ENCODE data around the gene R3HDM4. TPM values are rescaled to one million over a fixed set of nuclear protein-coding genes. Genes with fewer than 3 reads are reported as not detected.

R3HDM4 gene
- total and polyA plus RNA-seq, 9 of the 15 experiments (the other 6 are each of a cell fraction or from before 2014, with no cell fraction given): 3.2 to 154 (median 59.0) TPM

DNA sequence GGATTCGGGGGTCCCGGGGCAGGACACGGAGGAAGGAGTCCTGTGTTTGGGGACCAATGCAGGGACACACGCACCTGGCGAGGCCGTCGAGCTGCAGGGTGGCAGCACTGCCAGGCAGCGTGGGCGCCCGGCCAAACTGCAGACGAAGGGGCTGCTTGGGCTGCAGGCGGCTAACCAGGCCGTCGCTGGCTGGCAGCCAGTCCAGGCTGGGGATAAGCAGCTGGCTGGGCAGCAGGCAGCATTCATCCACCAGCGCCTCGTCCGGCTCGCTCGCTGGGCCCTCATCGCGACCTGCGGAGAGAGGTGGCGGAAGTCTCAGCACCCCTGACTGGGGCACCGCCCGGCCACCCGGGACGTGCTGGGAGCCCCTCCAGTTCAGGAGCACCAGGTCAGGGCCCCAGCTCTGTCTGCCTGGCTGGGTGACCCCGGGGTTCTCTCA, 42.0 kb downstream of the R3HDM4 start (continued):
- TF ChIP-seq POU5F1 (IDR thresholded peaks at IDR 0.05; ENCODE audit: borderline replicate concordance, low read depth, low read length, partially characterized antibody): no peak
- TF ChIP-seq, protein P1, sequence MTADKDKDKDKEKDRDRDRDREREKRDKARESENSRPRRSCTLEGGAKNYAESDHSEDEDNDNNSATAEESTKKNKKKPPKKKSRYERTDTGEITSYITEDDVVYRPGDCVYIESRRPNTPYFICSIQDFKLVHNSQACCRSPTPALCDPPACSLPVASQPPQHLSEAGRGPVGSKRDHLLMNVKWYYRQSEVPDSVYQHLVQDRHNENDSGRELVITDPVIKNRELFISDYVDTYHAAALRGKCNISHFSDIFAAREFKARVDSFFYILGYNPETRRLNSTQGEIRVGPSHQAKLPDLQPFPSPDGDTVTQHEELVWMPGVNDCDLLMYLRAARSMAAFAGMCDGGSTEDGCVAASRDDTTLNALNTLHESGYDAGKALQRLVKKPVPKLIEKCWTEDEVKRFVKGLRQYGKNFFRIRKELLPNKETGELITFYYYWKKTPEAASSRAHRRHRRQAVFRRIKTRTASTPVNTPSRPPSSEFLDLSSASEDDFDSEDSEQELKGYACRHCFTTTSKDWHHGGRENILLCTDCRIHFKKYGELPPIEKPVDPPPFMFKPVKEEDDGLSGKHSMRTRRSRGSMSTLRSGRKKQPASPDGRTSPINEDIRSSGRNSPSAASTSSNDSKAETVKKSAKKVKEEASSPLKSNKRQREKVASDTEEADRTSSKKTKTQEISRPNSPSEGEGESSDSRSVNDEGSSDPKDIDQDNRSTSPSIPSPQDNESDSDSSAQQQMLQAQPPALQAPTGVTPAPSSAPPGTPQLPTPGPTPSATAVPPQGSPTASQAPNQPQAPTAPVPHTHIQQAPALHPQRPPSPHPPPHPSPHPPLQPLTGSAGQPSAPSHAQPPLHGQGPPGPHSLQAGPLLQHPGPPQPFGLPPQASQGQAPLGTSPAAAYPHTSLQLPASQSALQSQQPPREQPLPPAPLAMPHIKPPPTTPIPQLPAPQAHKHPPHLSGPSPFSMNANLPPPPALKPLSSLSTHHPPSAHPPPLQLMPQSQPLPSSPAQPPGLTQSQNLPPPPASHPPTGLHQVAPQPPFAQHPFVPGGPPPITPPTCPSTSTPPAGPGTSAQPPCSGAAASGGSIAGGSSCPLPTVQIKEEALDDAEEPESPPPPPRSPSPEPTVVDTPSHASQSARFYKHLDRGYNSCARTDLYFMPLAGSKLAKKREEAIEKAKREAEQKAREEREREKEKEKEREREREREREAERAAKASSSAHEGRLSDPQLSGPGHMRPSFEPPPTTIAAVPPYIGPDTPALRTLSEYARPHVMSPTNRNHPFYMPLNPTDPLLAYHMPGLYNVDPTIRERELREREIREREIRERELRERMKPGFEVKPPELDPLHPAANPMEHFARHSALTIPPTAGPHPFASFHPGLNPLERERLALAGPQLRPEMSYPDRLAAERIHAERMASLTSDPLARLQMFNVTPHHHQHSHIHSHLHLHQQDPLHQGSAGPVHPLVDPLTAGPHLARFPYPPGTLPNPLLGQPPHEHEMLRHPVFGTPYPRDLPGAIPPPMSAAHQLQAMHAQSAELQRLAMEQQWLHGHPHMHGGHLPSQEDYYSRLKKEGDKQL (CRISPR knock-in tag; IDR thresholded peaks at IDR 0.05; ENCODE audit: borderline replicate concordance): no peak
- TF ChIP-seq STAT5B (CRISPR knock-in tag; IDR thresholded peaks at IDR 0.05): no peak
- TF ChIP-seq ZNF644 (tag; IDR thresholded peaks at IDR 0.05; ENCODE audit: low read depth): no peak
- TF ChIP-seq FOXA1 (IDR thresholded peaks at IDR 0.05; ENCODE audit: borderline replicate concordance): no peak
- TF ChIP-seq ZNF124 (CRISPR knock-in tag; IDR thresholded peaks at IDR 0.05): no peak
- no peak for TF ChIP-seq ZNF717 (CRISPR knock-in tag; IDR thresholded peaks at IDR 0.05)
- TF ChIP-seq NR4A1 (CRISPR knock-in tag; IDR thresholded peaks at IDR 0.05): no peak
- TF ChIP-seq NR4A1 (tag; IDR thresholded peaks at IDR 0.05): no peak
- TF ChIP-seq, protein P2, sequence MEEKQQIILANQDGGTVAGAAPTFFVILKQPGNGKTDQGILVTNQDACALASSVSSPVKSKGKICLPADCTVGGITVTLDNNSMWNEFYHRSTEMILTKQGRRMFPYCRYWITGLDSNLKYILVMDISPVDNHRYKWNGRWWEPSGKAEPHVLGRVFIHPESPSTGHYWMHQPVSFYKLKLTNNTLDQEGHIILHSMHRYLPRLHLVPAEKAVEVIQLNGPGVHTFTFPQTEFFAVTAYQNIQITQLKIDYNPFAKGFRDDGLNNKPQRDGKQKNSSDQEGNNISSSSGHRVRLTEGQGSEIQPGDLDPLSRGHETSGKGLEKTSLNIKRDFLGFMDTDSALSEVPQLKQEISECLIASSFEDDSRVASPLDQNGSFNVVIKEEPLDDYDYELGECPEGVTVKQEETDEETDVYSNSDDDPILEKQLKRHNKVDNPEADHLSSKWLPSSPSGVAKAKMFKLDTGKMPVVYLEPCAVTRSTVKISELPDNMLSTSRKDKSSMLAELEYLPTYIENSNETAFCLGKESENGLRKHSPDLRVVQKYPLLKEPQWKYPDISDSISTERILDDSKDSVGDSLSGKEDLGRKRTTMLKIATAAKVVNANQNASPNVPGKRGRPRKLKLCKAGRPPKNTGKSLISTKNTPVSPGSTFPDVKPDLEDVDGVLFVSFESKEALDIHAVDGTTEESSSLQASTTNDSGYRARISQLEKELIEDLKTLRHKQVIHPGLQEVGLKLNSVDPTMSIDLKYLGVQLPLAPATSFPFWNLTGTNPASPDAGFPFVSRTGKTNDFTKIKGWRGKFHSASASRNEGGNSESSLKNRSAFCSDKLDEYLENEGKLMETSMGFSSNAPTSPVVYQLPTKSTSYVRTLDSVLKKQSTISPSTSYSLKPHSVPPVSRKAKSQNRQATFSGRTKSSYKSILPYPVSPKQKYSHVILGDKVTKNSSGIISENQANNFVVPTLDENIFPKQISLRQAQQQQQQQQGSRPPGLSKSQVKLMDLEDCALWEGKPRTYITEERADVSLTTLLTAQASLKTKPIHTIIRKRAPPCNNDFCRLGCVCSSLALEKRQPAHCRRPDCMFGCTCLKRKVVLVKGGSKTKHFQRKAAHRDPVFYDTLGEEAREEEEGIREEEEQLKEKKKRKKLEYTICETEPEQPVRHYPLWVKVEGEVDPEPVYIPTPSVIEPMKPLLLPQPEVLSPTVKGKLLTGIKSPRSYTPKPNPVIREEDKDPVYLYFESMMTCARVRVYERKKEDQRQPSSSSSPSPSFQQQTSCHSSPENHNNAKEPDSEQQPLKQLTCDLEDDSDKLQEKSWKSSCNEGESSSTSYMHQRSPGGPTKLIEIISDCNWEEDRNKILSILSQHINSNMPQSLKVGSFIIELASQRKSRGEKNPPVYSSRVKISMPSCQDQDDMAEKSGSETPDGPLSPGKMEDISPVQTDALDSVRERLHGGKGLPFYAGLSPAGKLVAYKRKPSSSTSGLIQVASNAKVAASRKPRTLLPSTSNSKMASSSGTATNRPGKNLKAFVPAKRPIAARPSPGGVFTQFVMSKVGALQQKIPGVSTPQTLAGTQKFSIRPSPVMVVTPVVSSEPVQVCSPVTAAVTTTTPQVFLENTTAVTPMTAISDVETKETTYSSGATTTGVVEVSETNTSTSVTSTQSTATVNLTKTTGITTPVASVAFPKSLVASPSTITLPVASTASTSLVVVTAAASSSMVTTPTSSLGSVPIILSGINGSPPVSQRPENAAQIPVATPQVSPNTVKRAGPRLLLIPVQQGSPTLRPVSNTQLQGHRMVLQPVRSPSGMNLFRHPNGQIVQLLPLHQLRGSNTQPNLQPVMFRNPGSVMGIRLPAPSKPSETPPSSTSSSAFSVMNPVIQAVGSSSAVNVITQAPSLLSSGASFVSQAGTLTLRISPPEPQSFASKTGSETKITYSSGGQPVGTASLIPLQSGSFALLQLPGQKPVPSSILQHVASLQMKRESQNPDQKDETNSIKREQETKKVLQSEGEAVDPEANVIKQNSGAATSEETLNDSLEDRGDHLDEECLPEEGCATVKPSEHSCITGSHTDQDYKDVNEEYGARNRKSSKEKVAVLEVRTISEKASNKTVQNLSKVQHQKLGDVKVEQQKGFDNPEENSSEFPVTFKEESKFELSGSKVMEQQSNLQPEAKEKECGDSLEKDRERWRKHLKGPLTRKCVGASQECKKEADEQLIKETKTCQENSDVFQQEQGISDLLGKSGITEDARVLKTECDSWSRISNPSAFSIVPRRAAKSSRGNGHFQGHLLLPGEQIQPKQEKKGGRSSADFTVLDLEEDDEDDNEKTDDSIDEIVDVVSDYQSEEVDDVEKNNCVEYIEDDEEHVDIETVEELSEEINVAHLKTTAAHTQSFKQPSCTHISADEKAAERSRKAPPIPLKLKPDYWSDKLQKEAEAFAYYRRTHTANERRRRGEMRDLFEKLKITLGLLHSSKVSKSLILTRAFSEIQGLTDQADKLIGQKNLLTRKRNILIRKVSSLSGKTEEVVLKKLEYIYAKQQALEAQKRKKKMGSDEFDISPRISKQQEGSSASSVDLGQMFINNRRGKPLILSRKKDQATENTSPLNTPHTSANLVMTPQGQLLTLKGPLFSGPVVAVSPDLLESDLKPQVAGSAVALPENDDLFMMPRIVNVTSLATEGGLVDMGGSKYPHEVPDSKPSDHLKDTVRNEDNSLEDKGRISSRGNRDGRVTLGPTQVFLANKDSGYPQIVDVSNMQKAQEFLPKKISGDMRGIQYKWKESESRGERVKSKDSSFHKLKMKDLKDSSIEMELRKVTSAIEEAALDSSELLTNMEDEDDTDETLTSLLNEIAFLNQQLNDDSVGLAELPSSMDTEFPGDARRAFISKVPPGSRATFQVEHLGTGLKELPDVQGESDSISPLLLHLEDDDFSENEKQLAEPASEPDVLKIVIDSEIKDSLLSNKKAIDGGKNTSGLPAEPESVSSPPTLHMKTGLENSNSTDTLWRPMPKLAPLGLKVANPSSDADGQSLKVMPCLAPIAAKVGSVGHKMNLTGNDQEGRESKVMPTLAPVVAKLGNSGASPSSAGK (IDR thresholded peaks at IDR 0.05): no peak
- TF ChIP-seq RBM22 (IDR thresholded peaks at IDR 0.05; ENCODE audit: low read depth, low read length, poor library complexity, severe bottlenecking): peak; percentile 60
- TF ChIP-seq NR2C1 (IDR thresholded peaks at IDR 0.05): no peak
- no peak for TF ChIP-seq NR2C1 (tag; IDR thresholded peaks at IDR 0.05)

Data from K562 (cell line).